Fibroblast of lung (primary cell): ENCODE results near the gene S100A14. TPM values are rescaled to one million over a fixed set of nuclear protein-coding genes. Genes with fewer than 3 reads are reported as not detected.
A peak's percentile ranks its signal among the peaks of the same experiment; 100 is the strongest.

Source experiments
- DNase-seq, 2 donors: peaks; one replicate each; pipeline versions ENCODE4 v3.0.0 to v3.0.0-alpha.2; 2010; ENCODE audit warnings: low read depth in 2 of 2
- H2AFZ ChIP-seq: 2 replicates; pipeline ENCODE4 v1.5.1; 2012; ENCODE audit warnings: low read length, control low read depth, inconsistent platforms
- H3K27ac ChIP-seq: 2 replicates; pipeline ENCODE4 v1.5.1; 2011; ENCODE audit warnings: low read length, control low read depth; ENCODE audit not compliant: insufficient read depth
- H3K27me3 ChIP-seq: 2 replicates; pipeline ENCODE4 v1.5.1; 2011; ENCODE audit warnings: mild to moderate bottlenecking, low read length; ENCODE audit not compliant: control insufficient read depth, insufficient read depth
- H3K36me3 ChIP-seq: 2 replicates; pipeline ENCODE4 v1.5.1; 2011; ENCODE audit warnings: low read length; ENCODE audit not compliant: control insufficient read depth, insufficient read depth
- H3K4me1 ChIP-seq: 2 replicates; pipeline ENCODE4 v1.5.1; 2011; ENCODE audit warnings: low read length; ENCODE audit not compliant: control insufficient read depth, insufficient read depth; ENCODE audit errors: extremely low read depth
- H3K4me2 ChIP-seq: 2 replicates; pipeline ENCODE4 v1.5.1; 2011; ENCODE audit warnings: low read length, control low read depth; ENCODE audit not compliant: insufficient read depth; ENCODE audit errors: extremely low read depth
- H3K4me3 ChIP-seq, 4 experiments: fragments of 200-600 bp in 1 of 4; sonication (generic) in 1 of 4; replicated peaks in 1 of 4; 2 replicates each; pipeline ENCODE4 v1.5.1; 2011 to 2016; ENCODE audit warnings: low read length in 4 of 4, low read depth in 3 of 4, mild to moderate bottlenecking in 3 of 4, control low read depth in 2 of 4, inconsistent platforms in 1 of 4, mixed read lengths in 1 of 4; ENCODE audit not compliant: insufficient read depth in 1 of 4; ENCODE audit errors: control extremely low read depth in 1 of 4
- H3K79me2 ChIP-seq: 2 replicates; pipeline ENCODE4 v1.5.1; 2012; ENCODE audit warnings: mild to moderate bottlenecking, low read length, inconsistent platforms; ENCODE audit not compliant: control insufficient read depth, insufficient read depth
- H3K9ac ChIP-seq: 2 replicates; pipeline ENCODE4 v1.5.1; 2011; ENCODE audit warnings: mild to moderate bottlenecking, low read length, control low read depth; ENCODE audit not compliant: insufficient read depth
- H3K9me3 ChIP-seq: 2 replicates; pipeline ENCODE4 v1.5.1; 2012; ENCODE audit warnings: low read depth, low read length; ENCODE audit not compliant: control insufficient read depth, insufficient read depth
- H4K20me1 ChIP-seq: 2 replicates; pipeline ENCODE4 v1.5.1; 2011; ENCODE audit warnings: low read length; ENCODE audit not compliant: control insufficient read depth, insufficient read depth; ENCODE audit errors: extremely low read depth
- EZH2 ChIP-seq: IDR thresholded peaks from 2 replicates; pipeline ENCODE4 v1.5.1; 2012; ENCODE audit warnings: low read length, control low read depth, mild to moderate bottlenecking; ENCODE audit errors: missing control alignments
- polyA plus RNA-seq, 2 donors: library from polyadenylated mRNA; depleted of rRNA in 1 of 2; stranded (reverse) in 1 of 2; unstranded in 1 of 2; fragments of >200 nt; gene quantifications; 2 replicates each; pipeline ENCODE4 v1.2.1, GENCODE V29; 2011 to 2012; ENCODE audit warnings: missing spikeins in 1 of 2
- total RNA-seq: library from RNA; depleted of rRNA; stranded (reverse); fragments of >200 nt; gene quantifications from 2 replicates; pipeline ENCODE4 v1.2.1, GENCODE V29; 2014
- TF ChIP-seq, protein P1 (sequence below), 2 donors: IDR thresholded peaks in 1 of 2; conservative IDR thresholded peaks in 1 of 2; 1 replicate in 1 of 2; 2 replicates in 1 of 2; pipeline ENCODE4 v1.5.1; 2011 to 2012; ENCODE audit warnings: low read length in 2 of 2, control low read depth in 1 of 2, inconsistent platforms in 1 of 2, low read depth in 1 of 2, mild to moderate bottlenecking in 1 of 2

Gene S100A14
- total and polyA plus RNA-seq, 2 donors (not counting 1 experiment from before 2014, with no cell fraction given): 0.33 to 0.51 TPM

DNA sequence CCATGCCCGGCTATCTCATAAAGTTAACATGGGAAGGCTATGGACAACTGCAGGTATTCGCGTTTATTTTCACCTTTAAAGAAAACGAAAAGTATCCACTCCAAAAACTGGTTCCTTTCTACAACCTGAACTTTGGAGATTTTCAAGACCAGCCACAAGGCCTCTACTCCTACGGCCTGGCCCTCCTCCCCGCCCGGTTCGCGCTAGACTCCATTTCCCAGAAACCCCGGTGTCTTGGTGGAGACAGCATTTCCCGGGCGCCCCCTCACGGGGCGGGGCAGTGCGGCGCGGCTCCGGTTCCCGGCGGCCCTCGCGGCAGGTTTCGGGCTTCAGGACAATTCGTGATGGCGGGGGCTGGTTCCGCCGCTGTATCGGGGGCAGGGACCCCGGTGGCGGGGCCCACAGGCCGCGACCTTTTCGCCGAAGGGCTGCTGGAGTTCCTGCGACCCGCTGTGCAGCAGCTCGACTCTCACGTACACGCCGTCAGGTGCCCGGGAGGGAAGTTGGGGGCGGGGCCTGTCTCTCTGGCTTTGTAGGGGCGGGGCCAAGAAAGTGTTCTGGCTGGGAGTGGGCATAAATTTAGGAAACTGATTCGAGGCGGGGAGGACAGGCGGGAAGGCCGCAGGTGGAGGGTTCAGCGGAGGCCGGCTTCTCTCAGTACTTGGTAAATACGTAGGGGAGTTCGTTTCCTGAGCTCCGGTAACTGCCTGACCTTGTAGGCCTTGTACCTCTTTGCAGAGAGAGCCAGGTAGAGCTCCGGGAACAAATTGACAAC, 42.5 kb upstream of the S100A14 start, which contains the start of gene SNAPIN:
TSS of gene SNAPIN (plus strand) at position 304 of the 775 bp plus-strand sequence. CDS start at position 345, 41 bp downstream.
- H3K9me3 ChIP-seq: no peaks in the 10 kb centered on the region
- H3K27me3 ChIP-seq: no peaks in the 10 kb centered on the region
- H3K36me3 ChIP-seq: peaks cover 7% of the 10 kb centered on the region
- H4K20me1 ChIP-seq: no peaks in the 10 kb centered on the region
- H3K4me3 ChIP-seq: peak within 1 kb of the TSS; percentile 58 to 99 (median 80)
- TF ChIP-seq, protein P1, sequence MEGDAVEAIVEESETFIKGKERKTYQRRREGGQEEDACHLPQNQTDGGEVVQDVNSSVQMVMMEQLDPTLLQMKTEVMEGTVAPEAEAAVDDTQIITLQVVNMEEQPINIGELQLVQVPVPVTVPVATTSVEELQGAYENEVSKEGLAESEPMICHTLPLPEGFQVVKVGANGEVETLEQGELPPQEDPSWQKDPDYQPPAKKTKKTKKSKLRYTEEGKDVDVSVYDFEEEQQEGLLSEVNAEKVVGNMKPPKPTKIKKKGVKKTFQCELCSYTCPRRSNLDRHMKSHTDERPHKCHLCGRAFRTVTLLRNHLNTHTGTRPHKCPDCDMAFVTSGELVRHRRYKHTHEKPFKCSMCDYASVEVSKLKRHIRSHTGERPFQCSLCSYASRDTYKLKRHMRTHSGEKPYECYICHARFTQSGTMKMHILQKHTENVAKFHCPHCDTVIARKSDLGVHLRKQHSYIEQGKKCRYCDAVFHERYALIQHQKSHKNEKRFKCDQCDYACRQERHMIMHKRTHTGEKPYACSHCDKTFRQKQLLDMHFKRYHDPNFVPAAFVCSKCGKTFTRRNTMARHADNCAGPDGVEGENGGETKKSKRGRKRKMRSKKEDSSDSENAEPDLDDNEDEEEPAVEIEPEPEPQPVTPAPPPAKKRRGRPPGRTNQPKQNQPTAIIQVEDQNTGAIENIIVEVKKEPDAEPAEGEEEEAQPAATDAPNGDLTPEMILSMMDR (conservative IDR thresholded peaks at IDR 0.05 in 1 of 2, IDR thresholded peaks at IDR 0.05 in 1 of 2; ENCODE audit: low read depth in 1 of 2, low read length in 2 of 2): peak in 1 of 2 donors; percentile 17
- no peak for TF ChIP-seq EZH2
- H2AFZ ChIP-seq: peak within 1 kb of the TSS; percentile 86
- H3K4me1 ChIP-seq: no peaks in the 10 kb centered on the region
- H3K79me2 ChIP-seq: peaks cover 12% of the 10 kb centered on the region
- peak within 1 kb of the TSS; percentile 27 for H3K27ac ChIP-seq
- peak within 1 kb of the TSS; percentile 73 for H3K9ac ChIP-seq
- peak within 1 kb of the TSS; percentile 37 for H3K4me2 ChIP-seq
- peak; percentile 84 to 86 for DNase-seq

DNA sequence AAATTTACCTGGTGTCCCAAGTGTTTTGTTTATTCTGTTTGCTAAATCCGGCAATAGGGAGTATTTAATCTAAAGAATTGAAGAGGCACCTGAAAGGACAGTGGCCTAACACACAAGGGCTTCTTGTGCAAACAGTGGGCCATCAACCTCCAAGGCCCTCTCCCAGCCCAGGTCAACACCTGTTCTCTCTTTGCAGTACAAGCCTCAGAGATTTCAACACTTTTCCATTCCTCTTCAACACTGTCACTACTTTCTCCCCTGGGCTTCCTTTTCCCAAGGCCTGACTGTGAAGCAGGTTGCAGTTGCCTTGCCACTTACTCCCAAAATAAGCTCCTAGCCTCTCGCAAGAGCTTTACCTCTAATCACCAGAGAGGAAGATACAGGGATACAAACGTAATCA, 39.2 kb upstream of the S100A14 start:
- H3K4me1 ChIP-seq: peaks cover 3% of the 10 kb centered on the region
- H3K4me2 ChIP-seq: no peak overlapping the region
- no peak overlapping the region for H3K9ac ChIP-seq
- H2AFZ ChIP-seq: no peak overlapping the region
- H3K4me3 ChIP-seq: no peak overlapping the region
- no peaks in the 10 kb centered on the region for H4K20me1 ChIP-seq
- no peaks in the 10 kb centered on the region for H3K36me3 ChIP-seq
- H3K79me2 ChIP-seq: peaks cover 12% of the 10 kb centered on the region
- H3K9me3 ChIP-seq: no peaks in the 10 kb centered on the region
- TF ChIP-seq, protein P1 (conservative IDR thresholded peaks at IDR 0.05 in 1 of 2, IDR thresholded peaks at IDR 0.05 in 1 of 2; ENCODE audit: low read depth in 1 of 2, low read length in 2 of 2): no peak
- no peak for TF ChIP-seq EZH2
- H3K27ac ChIP-seq: no peak overlapping the region
- DNase-seq: no peak
- H3K27me3 ChIP-seq: no peaks in the 10 kb centered on the region

DNA sequence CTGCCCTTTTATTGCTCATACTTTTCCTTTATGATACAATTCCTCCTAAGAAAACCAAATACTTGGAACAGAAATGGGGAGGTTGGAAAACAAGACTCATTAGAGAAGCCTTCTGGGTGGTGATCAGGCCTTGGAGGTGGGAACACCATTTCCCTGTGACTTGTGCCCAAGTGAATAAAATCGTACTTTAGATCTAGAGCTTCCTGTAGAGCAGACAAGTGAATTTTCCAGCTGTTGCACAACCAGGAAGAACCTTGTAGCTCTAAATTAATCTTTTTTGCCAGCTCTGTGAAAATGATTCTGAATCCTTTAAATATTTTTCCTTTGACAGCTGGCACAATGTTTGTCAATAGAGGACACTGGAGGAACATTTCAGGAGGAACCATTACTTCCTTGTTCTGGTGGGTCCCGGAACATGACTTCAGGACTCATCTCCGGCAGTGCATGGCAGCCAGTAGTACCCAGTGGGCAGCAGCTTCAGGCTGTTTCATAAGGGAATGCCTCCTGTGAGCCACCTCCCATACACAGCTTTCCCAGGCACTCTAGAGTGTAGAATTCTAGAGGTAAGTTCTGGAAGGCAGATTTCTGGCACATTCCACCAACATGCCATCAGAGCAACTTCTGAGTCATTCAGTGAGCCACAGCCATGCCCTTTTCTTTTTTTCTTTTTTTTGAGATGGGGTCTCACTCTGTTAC, 36.8 kb upstream of the S100A14 start:
- no peaks in the 10 kb centered on the region for H3K79me2 ChIP-seq
- TF ChIP-seq EZH2: no peak
- TF ChIP-seq, protein P1 (conservative IDR thresholded peaks at IDR 0.05 in 1 of 2, IDR thresholded peaks at IDR 0.05 in 1 of 2; ENCODE audit: low read depth in 1 of 2, low read length in 2 of 2): no peak
- no peaks in the 10 kb centered on the region for H3K9me3 ChIP-seq
- DNase-seq: peak; percentile 21 to 68
- H4K20me1 ChIP-seq: no peaks in the 10 kb centered on the region
- H3K4me3 ChIP-seq: no peak overlapping the region
- peak overlapping the region; percentile 25 for H3K4me2 ChIP-seq
- peak overlapping the region; percentile 47 for H2AFZ ChIP-seq
- H3K27ac ChIP-seq: no peak overlapping the region
- no peaks in the 10 kb centered on the region for H3K36me3 ChIP-seq
- peaks cover 3% of the 10 kb centered on the region for H3K4me1 ChIP-seq
- H3K9ac ChIP-seq: no peak overlapping the region
- H3K27me3 ChIP-seq: no peaks in the 10 kb centered on the region
